Stimulated activated naive CD8-positive, alpha-beta T cell treated with anti-CD3 and anti-CD28 coated beads, Interleukin-15, amount 100 ng/mL, for 72 hours (primary cell): ENCODE data around the gene JAZF1.

ENCODE experiments used
- ATAC-seq: fragments of 150-1000 bp; cut with Tn5 transposase; 2 replicates; pipeline ENCODE4 v1.10.0; 2021; ENCODE audit warnings: mild to moderate bottlenecking, moderate library complexity
- DNase-seq, 2 donors: peaks; one replicate each; pipeline ENCODE4 v3.0.0; 2021 to 2022
- H3K27ac Mint-ChIP-seq, 2 donors: one replicate each; pipeline ENCODE4 v1.8.0; 2022; ENCODE audit warnings: mild to moderate bottlenecking in 2 of 2, mixed read lengths in 2 of 2, moderate library complexity in 2 of 2
- H3K27me3 Mint-ChIP-seq: one replicate; pipeline ENCODE4 v1.8.0; 2022; ENCODE audit warnings: mixed read lengths
- H3K4me1 Mint-ChIP-seq: one replicate; pipeline ENCODE4 v1.8.0; 2022; ENCODE audit warnings: mild to moderate bottlenecking, mixed read lengths
- H3K4me3 Mint-ChIP-seq, 2 donors: one replicate each; pipeline ENCODE4 v1.8.0; 2022; ENCODE audit warnings: mild to moderate bottlenecking in 2 of 2, mixed read lengths in 2 of 2, moderate library complexity in 1 of 2
- H3K9me3 Mint-ChIP-seq, 2 donors: one replicate each; pipeline ENCODE4 v1.8.0; 2022; ENCODE audit warnings: mixed read lengths in 2 of 2

Gene JAZF1

DNA sequence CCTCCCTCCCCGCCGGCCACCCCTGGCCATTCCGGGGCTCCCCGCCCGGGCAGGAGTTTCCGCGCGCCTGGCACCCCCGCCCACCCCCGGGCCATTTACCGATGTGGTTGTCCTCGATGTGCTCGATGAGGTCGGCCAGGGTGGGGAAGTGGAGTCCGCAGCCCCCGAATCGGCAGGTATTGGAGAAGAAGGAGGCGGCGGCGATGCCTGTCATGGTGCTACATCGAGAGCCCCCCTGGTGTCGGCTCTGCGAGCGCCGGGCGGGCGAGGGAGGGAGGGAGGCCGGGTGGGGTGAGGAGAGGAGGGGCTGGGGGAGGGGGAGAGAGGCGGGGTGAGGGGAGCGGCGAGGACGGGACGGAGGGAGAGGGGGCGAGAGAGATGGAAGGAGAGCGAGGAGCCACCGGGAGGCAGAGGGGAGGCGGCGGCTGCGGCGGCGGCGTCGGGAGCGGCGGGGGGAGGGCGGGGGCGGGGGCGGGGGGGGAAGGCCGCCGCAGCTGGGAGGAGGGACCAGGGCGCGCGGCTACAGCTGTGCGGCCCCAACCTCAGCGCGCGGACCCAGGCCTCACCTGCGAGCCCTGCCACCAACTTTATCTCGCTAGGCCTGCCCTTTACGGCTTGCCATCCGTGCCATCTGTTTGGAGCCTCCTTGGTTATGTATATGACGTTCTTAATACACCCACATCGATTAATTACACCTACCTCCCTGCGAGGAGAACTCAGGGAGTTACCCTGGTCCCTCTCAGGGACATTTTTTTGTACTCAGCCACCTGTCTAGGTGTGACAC lies at the start of gene JAZF1:
Gene JAZF1 (minus strand): TSS at position 432 of the 784 bp plus-strand sequence.
- DNase-seq (peak; percentile 42 to 64), ATAC-seq (peak; percentile 60)
- H3K27me3 Mint-ChIP-seq, result peaks cover 7% of the 10 kb centered on the region
- peak within 1 kb of the TSS; percentile 84 to 89 for H3K4me3 Mint-ChIP-seq
- H3K4me1 Mint-ChIP-seq, result peaks cover 51% of the 10 kb centered on the region
- peak within 1 kb of the TSS; percentile 35 to 91 for H3K27ac Mint-ChIP-seq
- H3K9me3 Mint-ChIP-seq, result no peaks in the 10 kb centered on the region

DNA sequence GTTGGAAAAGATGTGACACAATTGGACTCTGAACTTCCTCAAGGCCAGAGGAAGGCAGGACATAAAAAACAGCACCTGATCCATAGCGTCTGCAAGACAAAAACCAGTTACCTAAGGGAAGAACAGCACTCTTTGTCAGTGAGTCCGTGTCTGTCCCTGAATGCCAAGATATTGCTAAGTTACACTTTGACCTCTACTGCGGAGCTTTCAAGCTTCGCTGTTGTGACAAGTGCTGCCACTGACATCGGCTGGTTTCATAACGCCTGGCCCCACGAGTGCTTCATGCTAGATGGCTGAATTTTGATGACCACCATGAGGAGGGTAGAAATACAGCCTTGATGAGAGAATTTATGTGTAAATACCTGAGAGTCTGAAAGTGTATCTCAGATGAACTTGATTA lies 49.7 kb upstream of the JAZF1 start:
- H3K27ac Mint-ChIP-seq, result no peak overlapping the region
- ATAC-seq (no peak), DNase-seq (no peak)
- peaks cover 12% of the 10 kb centered on the region for H3K27me3 Mint-ChIP-seq
- H3K9me3 Mint-ChIP-seq, result peaks cover 0 to 4% of the 10 kb centered on the region in 2 donors
- no peak overlapping the region for H3K4me3 Mint-ChIP-seq
- no peaks in the 10 kb centered on the region for H3K4me1 Mint-ChIP-seq

DNA sequence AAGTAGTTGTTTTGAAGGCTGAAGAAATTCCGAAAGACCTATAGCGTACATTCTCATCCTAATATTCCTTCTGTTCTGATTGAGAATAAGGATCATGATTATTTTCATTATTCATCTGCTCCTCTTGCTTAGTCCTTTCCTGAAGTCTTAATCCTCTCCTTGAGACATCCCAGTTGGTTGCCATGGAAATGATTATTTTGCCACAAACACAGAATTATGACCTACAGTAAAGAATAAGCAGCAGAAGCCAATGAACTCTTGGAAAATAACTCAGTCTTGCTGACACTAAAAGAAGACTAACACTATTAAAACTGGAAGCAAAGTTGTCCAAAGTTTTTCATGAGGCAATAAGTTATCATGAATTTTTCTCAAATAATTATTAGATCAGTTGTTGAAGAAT lies 47.8 kb upstream of the JAZF1 start:
- Mint-ChIP-seq H3K4me1 (no peaks in the 10 kb centered on the region), H3K27ac (no peak overlapping the region), H3K4me3 (no peak overlapping the region), H3K9me3 (peaks cover 0 to 4% of the 10 kb centered on the region in 2 donors), H3K27me3 (no peaks in the 10 kb centered on the region)
- DNase-seq, result no peak
- no peak for ATAC-seq

DNA sequence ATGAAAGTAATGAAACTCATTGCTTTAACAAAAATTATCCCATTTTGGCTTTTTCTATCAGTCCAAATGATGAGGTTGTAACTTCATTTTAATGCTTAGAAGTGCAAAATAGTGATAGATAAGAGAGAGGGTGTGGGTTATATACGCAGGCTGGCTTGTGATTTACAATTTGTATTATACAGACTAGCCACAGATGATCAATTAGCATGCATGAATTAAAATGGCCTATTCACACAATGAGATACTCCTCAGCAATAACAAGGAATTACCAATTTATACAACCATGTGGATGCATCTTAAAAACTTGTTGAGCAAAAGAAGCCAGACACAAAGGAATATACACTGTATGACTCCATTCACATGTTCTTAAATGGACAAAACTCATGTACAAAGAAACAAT lies 45.4 kb upstream of the JAZF1 start:
- DNase-seq (no peak), ATAC-seq (no peak)
- Mint-ChIP-seq H3K4me3 (no peak overlapping the region), H3K27me3 (no peaks in the 10 kb centered on the region), H3K27ac (no peak overlapping the region), H3K9me3 (peaks cover 0 to 4% of the 10 kb centered on the region in 2 donors), H3K4me1 (no peaks in the 10 kb centered on the region)

DNA sequence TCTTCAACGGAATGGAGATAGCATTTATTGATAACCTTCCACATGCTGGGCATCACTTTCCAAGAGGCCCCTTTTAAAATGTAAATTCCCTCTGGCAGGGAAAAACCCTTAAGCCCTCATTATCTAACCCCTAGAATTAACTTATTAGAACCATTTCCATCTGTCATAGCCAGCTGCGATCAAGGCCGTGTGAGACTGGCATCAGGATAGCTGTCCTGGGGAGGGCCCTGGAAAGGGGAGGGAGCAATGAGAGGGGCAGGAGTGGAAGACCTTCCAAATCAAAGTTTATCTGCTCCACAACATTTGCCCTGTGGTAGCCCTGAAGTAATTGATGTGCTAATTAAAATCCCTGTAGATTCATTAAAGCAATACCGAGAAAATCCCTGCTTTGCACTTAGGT lies 45.0 kb upstream of the JAZF1 start:
- Mint-ChIP-seq H3K27me3 (no peaks in the 10 kb centered on the region), H3K27ac (no peak overlapping the region), H3K4me1 (no peaks in the 10 kb centered on the region), H3K9me3 (peaks cover 0 to 4% of the 10 kb centered on the region in 2 donors), H3K4me3 (no peak overlapping the region)
- DNase-seq, result no peak
- no peak for ATAC-seq

DNA sequence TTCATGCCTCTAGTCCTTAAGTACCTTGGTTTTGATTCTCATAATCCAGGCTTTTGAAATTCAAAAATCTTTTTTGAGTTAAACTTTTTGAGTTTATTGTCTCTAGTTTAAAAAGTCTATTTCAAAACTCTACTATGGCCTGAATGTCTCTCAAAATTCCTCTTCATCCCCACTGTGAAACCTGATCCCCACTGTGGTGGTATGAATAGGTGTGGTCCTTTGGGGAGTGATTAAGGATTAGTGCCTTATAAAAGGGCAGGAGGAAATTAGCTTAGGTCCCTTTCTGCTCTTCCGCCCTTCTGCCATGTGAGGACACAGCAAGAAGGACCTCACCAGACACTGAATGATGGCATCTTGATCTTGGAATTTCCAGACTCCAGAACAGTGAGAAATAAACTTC lies 44.1 kb upstream of the JAZF1 start:
- ATAC-seq (no peak), DNase-seq (no peak)
- H3K4me3 Mint-ChIP-seq, result no peak overlapping the region
- H3K27ac Mint-ChIP-seq, result no peak overlapping the region
- peaks cover 0 to 4% of the 10 kb centered on the region in 2 donors for H3K9me3 Mint-ChIP-seq
- H3K4me1 Mint-ChIP-seq, result no peaks in the 10 kb centered on the region
- H3K27me3 Mint-ChIP-seq, result no peaks in the 10 kb centered on the region

DNA sequence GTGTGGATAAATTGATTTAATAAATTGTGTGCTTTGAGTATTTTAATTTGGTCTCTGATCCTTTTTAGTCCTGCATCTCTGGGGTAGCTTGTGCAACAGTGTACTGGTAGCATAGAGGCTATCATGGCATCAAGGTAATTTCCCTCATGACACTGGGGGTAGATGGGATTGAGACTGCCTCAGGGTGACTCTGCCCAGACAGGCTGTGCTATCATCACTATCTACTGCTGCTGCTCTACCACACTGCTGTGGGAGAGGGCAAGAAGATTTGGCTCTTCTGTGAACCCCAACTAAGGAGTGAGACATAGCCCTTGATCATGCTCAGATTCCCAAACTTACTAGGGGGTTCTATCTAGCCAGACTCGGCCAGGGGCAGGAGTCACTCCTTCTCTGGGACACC lies 43.6 kb upstream of the JAZF1 start:
- H3K27me3 Mint-ChIP-seq, result no peaks in the 10 kb centered on the region
- peaks cover 0 to 4% of the 10 kb centered on the region in 2 donors for H3K9me3 Mint-ChIP-seq
- H3K4me3 Mint-ChIP-seq, result no peak overlapping the region
- DNase-seq (no peak), ATAC-seq (no peak)
- no peaks in the 10 kb centered on the region for H3K4me1 Mint-ChIP-seq
- H3K27ac Mint-ChIP-seq, result no peak overlapping the region

DNA sequence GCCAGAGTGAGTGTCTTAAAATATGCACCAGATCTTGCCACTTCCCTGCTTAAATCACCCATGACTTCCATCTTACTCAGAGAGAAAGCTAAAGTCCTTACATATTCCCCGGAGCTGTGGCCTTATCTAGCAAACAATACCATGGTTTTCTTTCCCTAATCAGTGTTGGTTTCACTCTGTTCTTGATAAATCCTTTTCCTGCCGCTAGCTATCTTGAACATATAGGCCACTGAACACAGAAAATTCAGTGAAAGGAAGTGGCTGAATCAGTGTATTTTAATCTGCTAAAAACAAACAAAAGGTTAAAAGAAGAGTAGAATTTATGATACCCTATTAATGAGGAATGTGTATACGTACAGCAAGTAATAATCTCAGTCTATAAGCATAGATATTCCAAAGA lies 42.0 kb upstream of the JAZF1 start:
- ATAC-seq (no peak), DNase-seq (no peak)
- Mint-ChIP-seq H3K4me1 (no peaks in the 10 kb centered on the region), H3K27ac (no peak overlapping the region), H3K9me3 (no peaks in the 10 kb centered on the region), H3K4me3 (no peak overlapping the region), H3K27me3 (peaks cover 10% of the 10 kb centered on the region)

DNA sequence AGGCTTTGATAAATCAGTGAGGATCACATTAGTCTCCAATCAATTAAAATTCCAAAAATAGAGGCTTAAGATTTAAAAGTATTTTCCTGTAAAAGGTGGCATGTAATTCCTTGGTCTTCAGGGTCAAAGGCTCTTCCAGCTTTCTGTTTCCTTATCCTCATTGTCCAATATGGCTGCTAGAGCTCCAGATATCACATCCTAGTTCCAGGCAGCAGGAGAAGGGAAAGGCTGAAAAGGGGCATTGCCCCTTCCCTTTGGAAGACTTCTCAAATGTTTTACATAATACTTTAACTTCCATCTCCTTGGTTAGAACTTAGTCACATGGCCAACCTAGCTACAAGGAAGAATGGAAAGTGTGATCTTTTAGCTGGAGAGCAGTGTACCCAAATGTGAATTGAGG lies 39.2 kb upstream of the JAZF1 start:
- peaks cover 10% of the 10 kb centered on the region for H3K27me3 Mint-ChIP-seq
- no peaks in the 10 kb centered on the region for H3K9me3 Mint-ChIP-seq
- no peak overlapping the region for H3K27ac Mint-ChIP-seq
- H3K4me3 Mint-ChIP-seq, result no peak overlapping the region
- H3K4me1 Mint-ChIP-seq, result no peaks in the 10 kb centered on the region
- DNase-seq, result no peak
- ATAC-seq, result no peak

DNA sequence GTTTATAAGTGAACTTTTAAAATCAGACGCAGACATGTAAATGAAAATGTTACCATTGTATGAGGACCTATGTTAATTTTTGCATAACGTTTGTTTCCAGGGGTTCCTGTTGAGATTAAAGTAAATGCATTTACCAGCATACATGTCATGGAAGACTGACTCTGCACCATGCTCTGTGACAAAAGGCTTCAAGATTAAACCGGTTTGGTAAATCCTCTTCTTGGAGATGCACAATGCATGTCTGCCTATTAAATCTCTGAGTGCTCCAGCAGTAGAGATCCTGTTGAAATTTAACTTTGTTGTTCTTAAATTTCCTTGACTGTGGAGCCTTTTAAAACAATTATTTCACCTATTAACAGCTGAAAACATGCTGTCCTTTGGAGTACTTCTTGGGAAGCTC lies 36.5 kb upstream of the JAZF1 start:
- H3K9me3 Mint-ChIP-seq, result no peaks in the 10 kb centered on the region
- no peak overlapping the region for H3K4me3 Mint-ChIP-seq
- H3K27me3 Mint-ChIP-seq, result peaks cover 22% of the 10 kb centered on the region
- ATAC-seq, result no peak
- no peak overlapping the region for H3K27ac Mint-ChIP-seq
- DNase-seq, result no peak
- no peaks in the 10 kb centered on the region for H3K4me1 Mint-ChIP-seq

DNA sequence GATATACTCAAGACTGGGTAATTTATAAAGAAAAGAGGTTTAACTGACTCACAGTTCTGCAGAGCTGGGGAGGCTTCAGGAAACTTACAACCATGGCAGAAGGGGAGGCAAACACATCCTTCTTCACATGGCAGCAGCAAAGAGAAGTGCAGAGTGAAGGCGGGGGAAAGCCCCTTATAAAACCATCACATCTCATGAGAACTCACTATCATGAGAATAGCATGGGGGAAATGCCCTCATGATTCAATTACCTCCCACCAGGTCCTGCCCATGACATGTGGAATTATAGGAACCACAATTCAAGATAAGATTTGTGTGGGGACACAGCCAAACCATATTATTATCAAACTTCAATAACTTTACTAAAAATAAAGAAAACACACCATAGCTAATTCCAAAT lies 30.4 kb upstream of the JAZF1 start:
- DNase-seq, result peak in 1 of 2 donors; percentile 10
- no peak for ATAC-seq
- H3K27me3 Mint-ChIP-seq, result peaks cover 13% of the 10 kb centered on the region
- H3K4me1 Mint-ChIP-seq, result peaks cover 42% of the 10 kb centered on the region
- no peak overlapping the region for H3K27ac Mint-ChIP-seq
- peaks cover 16 to 31% of the 10 kb centered on the region in 2 donors for H3K9me3 Mint-ChIP-seq
- no peak overlapping the region for H3K4me3 Mint-ChIP-seq

DNA sequence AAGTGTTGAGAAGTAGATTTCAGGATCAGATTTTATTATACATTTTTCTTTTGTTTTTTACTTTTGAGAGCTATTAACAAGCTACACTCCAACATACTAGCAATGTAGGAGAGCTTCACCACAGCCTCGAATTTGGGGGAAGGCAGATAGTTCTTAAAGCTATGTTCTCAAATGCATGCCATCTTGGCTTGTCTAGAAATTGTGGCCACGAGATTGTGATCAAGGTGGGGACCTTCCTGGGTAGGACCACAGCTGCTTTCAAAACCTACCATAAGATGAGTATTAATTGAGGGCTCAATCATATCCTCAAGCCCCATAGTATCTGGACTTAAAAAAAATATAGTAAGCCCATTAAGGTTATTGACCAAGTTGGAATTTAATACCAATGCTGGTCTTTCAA lies 27.9 kb upstream of the JAZF1 start:
- no peak overlapping the region for H3K4me3 Mint-ChIP-seq
- peaks cover 16 to 31% of the 10 kb centered on the region in 2 donors for H3K9me3 Mint-ChIP-seq
- no peak overlapping the region for H3K27ac Mint-ChIP-seq
- DNase-seq (no peak), ATAC-seq (no peak)
- H3K4me1 Mint-ChIP-seq, result peaks cover 58% of the 10 kb centered on the region
- peaks cover 6% of the 10 kb centered on the region for H3K27me3 Mint-ChIP-seq

DNA sequence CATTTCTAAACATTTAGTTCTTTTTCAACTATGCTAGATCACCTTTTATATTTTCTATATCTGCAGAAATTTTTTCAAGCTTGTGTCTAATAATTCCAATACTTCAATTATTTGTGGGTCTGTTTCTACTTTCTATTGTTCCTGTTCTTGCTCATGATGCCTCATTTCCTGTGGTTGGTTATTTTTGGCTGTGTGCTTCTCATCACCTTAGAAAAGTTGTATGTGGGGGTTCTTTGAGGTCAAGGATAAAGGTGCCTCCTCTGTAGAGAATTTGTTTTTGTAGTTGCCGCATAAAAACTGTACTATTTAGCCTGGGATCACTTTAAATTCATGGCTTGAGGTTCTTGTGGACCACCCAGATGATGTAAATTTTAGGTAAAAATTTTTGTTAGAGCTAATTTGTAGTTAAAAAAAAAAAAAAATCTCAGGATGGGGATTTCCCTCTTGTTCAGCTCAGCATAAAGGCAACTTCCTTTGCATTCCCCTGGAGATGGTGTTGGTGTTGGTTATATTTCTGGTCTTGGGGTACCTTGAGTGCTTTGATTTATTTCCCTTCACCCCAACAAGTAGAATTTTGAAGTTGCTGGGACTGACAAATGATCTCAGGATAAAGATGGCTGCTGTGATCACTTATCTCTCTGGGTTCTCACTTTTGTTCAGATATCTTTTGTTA lies 27.0 kb upstream of the JAZF1 start:
- ATAC-seq, result peak; percentile 96

DNA sequence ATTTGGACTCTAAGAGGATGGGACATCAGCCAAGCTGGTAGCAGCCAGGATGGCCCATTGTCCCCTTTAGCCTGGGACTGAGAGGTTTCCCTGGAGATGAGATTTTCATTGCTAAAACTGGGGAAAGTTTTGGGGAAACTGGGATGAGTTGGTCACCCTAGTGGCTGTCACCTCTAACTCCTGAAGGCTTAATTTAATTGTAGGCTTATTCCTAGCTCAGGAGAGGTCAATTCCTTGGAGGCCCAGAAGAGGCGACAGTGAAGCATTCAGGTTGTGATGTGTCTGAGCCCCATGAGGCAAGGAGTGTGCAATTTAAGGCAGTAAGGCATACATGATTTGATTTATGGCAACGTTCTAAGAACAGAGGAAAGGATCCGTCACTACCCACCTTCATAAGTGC lies 24.9 kb upstream of the JAZF1 start:
- Mint-ChIP-seq H3K27ac (no peak overlapping the region), H3K9me3 (peaks cover 16 to 31% of the 10 kb centered on the region in 2 donors), H3K4me1 (peaks cover 58% of the 10 kb centered on the region), H3K4me3 (no peak overlapping the region), H3K27me3 (peaks cover 14% of the 10 kb centered on the region)
- DNase-seq (no peak), ATAC-seq (no peak)

More for the DNA sequence above, 27.0 kb upstream of the JAZF1 start:
- H3K27me3 Mint-ChIP-seq, result no peaks in the 10 kb centered on the region
- H3K27ac Mint-ChIP-seq, result peak overlapping the region in 1 of 2 donors; percentile 19
- H3K9me3 Mint-ChIP-seq, result peaks cover 16 to 31% of the 10 kb centered on the region in 2 donors
- DNase-seq, result peak; percentile 38 to 40
- peaks cover 58% of the 10 kb centered on the region for H3K4me1 Mint-ChIP-seq
- H3K4me3 Mint-ChIP-seq, result peak overlapping the region; percentile 2 to 42

DNA sequence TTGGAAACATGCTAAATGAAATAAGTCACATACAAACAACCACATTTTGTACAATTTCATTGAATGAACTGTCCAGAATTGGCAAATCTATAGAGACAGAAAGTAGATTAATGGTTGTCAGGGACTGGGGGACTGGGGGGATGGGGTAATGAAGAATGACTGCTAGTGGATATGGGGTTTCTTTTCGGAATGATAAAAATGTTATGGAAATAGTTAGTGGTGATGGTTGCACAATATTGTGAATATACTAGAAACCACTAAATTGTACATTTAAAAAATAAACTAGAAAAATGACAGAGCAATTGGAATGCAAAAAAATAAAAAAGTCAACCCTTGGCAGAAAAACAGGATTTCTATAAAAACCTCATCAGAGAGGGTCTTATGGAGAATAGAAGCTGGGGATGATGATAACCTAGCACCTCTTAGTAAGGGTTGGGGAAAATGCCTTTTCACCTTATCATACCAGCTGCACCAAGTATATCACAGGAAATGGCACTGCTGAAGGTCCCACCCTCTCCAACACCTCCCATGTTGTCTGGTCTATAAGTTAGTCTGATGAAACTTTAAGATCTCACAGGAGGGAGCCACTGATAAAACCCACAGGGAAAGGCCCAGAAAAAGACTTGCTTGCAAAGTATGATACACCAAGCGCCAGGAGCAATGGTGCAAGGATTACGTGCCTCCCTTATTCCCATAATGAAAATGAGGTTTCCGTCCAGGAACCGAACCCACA lies 23.1 kb upstream of the JAZF1 start:
- peaks cover 43% of the 10 kb centered on the region for H3K4me1 Mint-ChIP-seq
- DNase-seq, result no peak

DNA sequence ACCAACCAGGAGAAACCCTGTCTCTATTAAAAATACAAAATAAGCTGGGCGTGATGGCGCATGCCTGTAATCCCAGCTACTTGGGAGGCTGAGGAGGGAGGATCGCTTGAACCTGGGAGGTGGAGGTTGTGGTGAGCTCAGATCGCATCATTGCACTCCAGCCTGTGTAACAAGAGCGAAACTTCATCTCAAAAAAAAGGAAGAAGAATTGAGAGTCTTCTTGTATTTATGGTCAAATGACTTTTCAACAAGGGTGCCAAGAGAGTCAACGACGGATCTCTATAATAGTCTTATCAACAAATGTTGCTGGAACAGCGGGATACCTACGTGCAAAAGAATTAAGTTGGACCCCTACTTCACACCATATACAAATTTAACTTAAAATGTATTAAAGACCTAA lies 21.6 kb upstream of the JAZF1 start:
- H3K9me3 Mint-ChIP-seq, result peaks cover 5 to 12% of the 10 kb centered on the region in 2 donors
- no peak for ATAC-seq
- H3K27me3 Mint-ChIP-seq, result peaks cover 23% of the 10 kb centered on the region
- H3K4me1 Mint-ChIP-seq, result peaks cover 28% of the 10 kb centered on the region
- no peak for DNase-seq
- no peak overlapping the region for H3K4me3 Mint-ChIP-seq
- H3K27ac Mint-ChIP-seq, result no peak overlapping the region

More for the DNA sequence above, 23.1 kb upstream of the JAZF1 start:
- no peak overlapping the region for H3K27ac Mint-ChIP-seq
- ATAC-seq, result no peak
- H3K27me3 Mint-ChIP-seq, result peaks cover 23% of the 10 kb centered on the region
- H3K4me3 Mint-ChIP-seq, result no peak overlapping the region
- H3K9me3 Mint-ChIP-seq, result peaks cover 5 to 18% of the 10 kb centered on the region in 2 donors
